KMS-11 (cell line): ENCODE results near the gene MED9.

Source experiments
- H2AFZ ChIP-seq: fragments of 200-600 bp; sonication (generic); 2 replicates; pipeline ENCODE4 v1.6.1; 2016; ENCODE audit warnings: antibody characterized with exemption, mixed run types, low read depth
- H3K27ac ChIP-seq: fragments of 200-600 bp; sonication (generic); 2 replicates; pipeline ENCODE4 v1.6.1; 2016; ENCODE audit warnings: mild to moderate bottlenecking, mixed run types
- H3K27me3 ChIP-seq: fragments of 200-600 bp; sonication (generic); 2 replicates; pipeline ENCODE4 v1.6.1; 2017; ENCODE audit warnings: mild to moderate bottlenecking, low read depth, mixed run types, moderate library complexity; ENCODE audit not compliant: insufficient read depth
- H3K36me3 ChIP-seq: fragments of 200-600 bp; sonication (generic); 2 replicates; pipeline ENCODE4 v1.6.1; 2017; ENCODE audit warnings: mild to moderate bottlenecking, mixed run types; ENCODE audit not compliant: insufficient read depth
- H3K4me1 ChIP-seq: fragments of 200-600 bp; sonication (generic); 2 replicates; pipeline ENCODE4 v1.6.1; 2016; ENCODE audit warnings: mild to moderate bottlenecking, low read depth, mixed run types; ENCODE audit not compliant: poor library complexity, severe bottlenecking
- H3K4me2 ChIP-seq: fragments of 200-600 bp; sonication (generic); 2 replicates; pipeline ENCODE4 v1.7.0; 2016; ENCODE audit warnings: mild to moderate bottlenecking, mixed run types
- H3K4me3 ChIP-seq: fragments of 200-600 bp; sonication (generic); IDR thresholded peaks from 2 replicates; pipeline ENCODE4 v1.6.1; 2017; ENCODE audit warnings: low read depth, low read length, mixed read lengths; ENCODE audit not compliant: insufficient read depth
- H3K79me2 ChIP-seq: fragments of 200-600 bp; sonication (generic); 2 replicates; pipeline ENCODE4 v1.6.1; 2016; ENCODE audit warnings: low read depth, mixed run types; ENCODE audit not compliant: insufficient read depth
- H3K9ac ChIP-seq: fragments of 200-600 bp; sonication (generic); 2 replicates; pipeline ENCODE4 v1.6.1; 2016; ENCODE audit warnings: mild to moderate bottlenecking, mixed run types
- H4K20me1 ChIP-seq: fragments of 200-600 bp; sonication (generic); 2 replicates; pipeline ENCODE4 v1.6.1; 2016; ENCODE audit warnings: mild to moderate bottlenecking, mixed run types; ENCODE audit not compliant: insufficient read depth
- CTCF ChIP-seq: fragments of 200-600 bp; sonication (generic); conservative IDR thresholded peaks from 2 replicates; pipeline ENCODE4 v1.6.1; 2017; ENCODE audit warnings: low read depth, mild to moderate bottlenecking, antibody characterized with exemption, low read length, moderate library complexity, mixed read lengths

MED9 gene

GRCh38 chr17:17474341-17474740, 2.5 kb upstream of the MED9 start:
- no peak for TF ChIP-seq CTCF
- H3K36me3 ChIP-seq = no peaks in the 10 kb centered on the region
- peaks cover 23% of the 10 kb centered on the region for H3K79me2 ChIP-seq
- no peak overlapping the region for H3K9ac ChIP-seq
- H3K27me3 ChIP-seq = no peaks in the 10 kb centered on the region
- H2AFZ ChIP-seq = no peak overlapping the region
- no peaks in the 10 kb centered on the region for H4K20me1 ChIP-seq
- H3K4me1 ChIP-seq = peaks cover 20% of the 10 kb centered on the region
- no peak overlapping the region for H3K4me3 ChIP-seq
- H3K27ac ChIP-seq = no peak overlapping the region
- no peak overlapping the region for H3K4me2 ChIP-seq

- no peak overlapping the region for H2AFZ ChIP-seq
- no peak overlapping the region for H3K27ac ChIP-seq
- H3K4me2 ChIP-seq = no peak overlapping the region
- no peak overlapping the region for H3K4me3 ChIP-seq
- no peaks in the 10 kb centered on the region for H4K20me1 ChIP-seq
- no peak overlapping the region for H3K9ac ChIP-seq
- H3K79me2 ChIP-seq = peaks cover 38% of the 10 kb centered on the region
- no peaks in the 10 kb centered on the region for H3K36me3 ChIP-seq
- TF ChIP-seq CTCF = no peak
- H3K27me3 ChIP-seq = no peaks in the 10 kb centered on the region
- peaks cover 27% of the 10 kb centered on the region for H3K4me1 ChIP-seq
Measured at GRCh38 chr17:17479209-17479608, 2.4 kb downstream of the MED9 start.

GRCh38 chr17:17480593-17481148, 3.9 kb downstream of the MED9 start:
- no peaks in the 10 kb centered on the region for H3K36me3 ChIP-seq
- H2AFZ ChIP-seq = no peak overlapping the region
- no peaks in the 10 kb centered on the region for H3K27me3 ChIP-seq
- no peak overlapping the region for H3K4me3 ChIP-seq
- TF ChIP-seq CTCF = no peak
- H4K20me1 ChIP-seq = no peaks in the 10 kb centered on the region
- peaks cover 42% of the 10 kb centered on the region for H3K79me2 ChIP-seq
- peaks cover 27% of the 10 kb centered on the region for H3K4me1 ChIP-seq
- no peak overlapping the region for H3K4me2 ChIP-seq
- no peak overlapping the region for H3K9ac ChIP-seq
- no peak overlapping the region for H3K27ac ChIP-seq

GRCh38 chr17:17481860-17482259, 5.1 kb downstream of the MED9 start:
- H3K27ac ChIP-seq = no peak overlapping the region
- H3K4me3 ChIP-seq = no peak overlapping the region
- no peak overlapping the region for H3K9ac ChIP-seq
- peaks cover 42% of the 10 kb centered on the region for H3K79me2 ChIP-seq
- no peaks in the 10 kb centered on the region for H4K20me1 ChIP-seq
- TF ChIP-seq CTCF = no peak
- H2AFZ ChIP-seq = no peak overlapping the region
- no peaks in the 10 kb centered on the region for H3K36me3 ChIP-seq
- H3K4me2 ChIP-seq = no peak overlapping the region
- no peaks in the 10 kb centered on the region for H3K27me3 ChIP-seq
- peaks cover 23% of the 10 kb centered on the region for H3K4me1 ChIP-seq
